Body of pancreas (tissue), 4 donors: Measurements from ENCODE around the gene TASP1. TPM values are rescaled to one million over a fixed set of nuclear protein-coding genes. Genes with fewer than 3 reads are reported as not detected.

Experiments used
- ATAC-seq: fragments of 150-250 bp; one replicate; pipeline ENCODE4 v1.9.1; 2016
- DNase-seq, 4 donors: peaks; one replicate each; pipeline ENCODE4 v3.0.0-alpha.2; 2019
- H3K27ac ChIP-seq, 4 donors: fragments of 200-600 bp; sonication (generic); 1 replicate in 3 of 4; 2 replicates in 1 of 4; pipeline versions ENCODE4 v1.5.1 to v1.6.1; 2016 to 2019; ENCODE audit warnings: mild to moderate bottlenecking in 1 of 4, mixed read lengths in 1 of 4, moderate library complexity in 1 of 4
- H3K27me3 ChIP-seq, 2 donors: fragments of 200-600 bp; sonication (generic); one replicate each; pipeline ENCODE4 v1.6.0; 2016; ENCODE audit warnings: mild to moderate bottlenecking in 1 of 2
- H3K36me3 ChIP-seq, 2 donors: fragments of 200-600 bp; sonication (generic); replicated peaks in 1 of 2; 2 replicates each; pipeline ENCODE4 v1.5.1; 2016; ENCODE audit warnings: low read depth in 2 of 2; ENCODE audit not compliant: insufficient read depth in 1 of 2
- H3K4me1 ChIP-seq: fragments of 200-600 bp; sonication (generic); one replicate; pipeline ENCODE4 v1.6.0; 2016
- H3K4me3 ChIP-seq, 2 donors: fragments of 200-600 bp; sonication (generic); 1 replicate in 1 of 2; 2 replicates in 1 of 2; pipeline ENCODE4 v1.5.1; 2016 to 2019
- H3K9me3 ChIP-seq, 3 donors: fragments of 200-600 bp; sonication (generic); 1 replicate in 2 of 3; 2 replicates in 1 of 3; pipeline ENCODE4 v1.5.1; 2016
- CTCF ChIP-seq, 7 experiments: fragments of 450-650 bp in 4 of 7; fragments of 200-600 bp in 3 of 7; sonication (generic) in 3 of 7; IDR thresholded peaks; one replicate each; pipeline ENCODE4 v1.5.1; 2016 to 2019; ENCODE audit warnings: antibody characterized with exemption in 7 of 7
- POLR2A ChIP-seq, 3 donors: fragments of 450-650 bp; IDR thresholded peaks; one replicate each; pipeline ENCODE4 v1.6.1; 2016; ENCODE audit warnings: antibody characterized with exemption in 3 of 3, mild to moderate bottlenecking in 2 of 3
- WGBS, 2 donors: methylation state at CpG; one replicate each; pipeline ENCODE4 v1.1.5; 2017; 5-methylcytosine and 5-hydroxymethylcytosine counted together
- intact Hi-C: fragments of 100-400 bp; cut with DNase I; formaldehyde crosslinking; loops from one replicate; pipeline ENCODE4 v1.15.1; 2023
- total RNA-seq, 2 donors: library from RNA; depleted of rRNA; stranded (reverse); fragments of >200 nt; gene quantifications; one replicate each; pipeline ENCODE4 v1.1.0, GENCODE V29; 2016

Gene TASP1
- total RNA-seq, 2 donors from 2014 or later: 8.0 to 11.5 TPM

GRCh38 chr20:13455713-13456112 is 183.0 kb downstream of the TASP1 start:
- H3K27me3 ChIP-seq: no peaks in the 10 kb centered on the region
- TF ChIP-seq POLR2A (IDR thresholded peaks at IDR 0.05): no peak
- no peak for TF ChIP-seq CTCF (IDR thresholded peaks at IDR 0.05)
- no peak overlapping the region for H3K27ac ChIP-seq
- no peaks in the 10 kb centered on the region for H3K4me1 ChIP-seq
- ATAC-seq: no peak
- no peaks in the 10 kb centered on the region for H3K36me3 ChIP-seq
- H3K9me3 ChIP-seq: no peaks in the 10 kb centered on the region
- intact Hi-C loops: no loop called here
- 94 to 95% methylated on average over 3 of the region's 3 CpGs for WGBS, 2 donors
- no peak overlapping the region for H3K4me3 ChIP-seq
- DNase-seq: no peak

GRCh38 chr20:13453367-13453766 is 185.4 kb downstream of the TASP1 start:
- no peak for TF ChIP-seq CTCF (IDR thresholded peaks at IDR 0.05)
- no peak for TF ChIP-seq POLR2A (IDR thresholded peaks at IDR 0.05)
- WGBS, 2 donors: 95 to 100% methylated on average over 2 of the region's 2 CpGs
- DNase-seq: no peak
- Histone ChIP-seq H3K4me3 (no peak overlapping the region), H3K4me1 (no peaks in the 10 kb centered on the region), H3K36me3 (no peaks in the 10 kb centered on the region), H3K9me3 (no peaks in the 10 kb centered on the region), H3K27me3 (no peaks in the 10 kb centered on the region), H3K27ac (no peak overlapping the region)
- no peak for ATAC-seq
- intact Hi-C loops: no loop called here

GRCh38 chr20:13452470-13453124 is 186.1 kb downstream of the TASP1 start:
- no peaks in the 10 kb centered on the region for H3K27me3 ChIP-seq
- no peak overlapping the region for H3K27ac ChIP-seq
- TF ChIP-seq CTCF (IDR thresholded peaks at IDR 0.05) (no peak), POLR2A (IDR thresholded peaks at IDR 0.05) (no peak)
- no peaks in the 10 kb centered on the region for H3K9me3 ChIP-seq
- intact Hi-C loops: no loop called here
- H3K4me1 ChIP-seq: no peaks in the 10 kb centered on the region
- 81 to 90% methylated on average over 3 of the region's 3 CpGs for WGBS, 2 donors
- no peak overlapping the region for H3K4me3 ChIP-seq
- ATAC-seq: no peak
- no peak for DNase-seq
- H3K36me3 ChIP-seq: no peaks in the 10 kb centered on the region

- Histone ChIP-seq H3K4me3 (no peak overlapping the region), H3K36me3 (no peaks in the 10 kb centered on the region), H3K9me3 (no peaks in the 10 kb centered on the region), H3K27ac (no peak overlapping the region), H3K4me1 (no peaks in the 10 kb centered on the region), H3K27me3 (no peaks in the 10 kb centered on the region)
- 87 to 91% methylated on average over 3 of the region's 3 CpGs for WGBS, 2 donors
- intact Hi-C loops: no loop called here
- no peak for DNase-seq
- no peak for ATAC-seq
- TF ChIP-seq POLR2A (IDR thresholded peaks at IDR 0.05) (no peak), CTCF (IDR thresholded peaks at IDR 0.05) (no peak)
Measured at GRCh38 chr20:13449868-13450434, 188.8 kb downstream of the TASP1 start.
